SK-N-SH treated with all-trans-retinoic acid at 6 μM for 48 hours (cell line): ENCODE data around the gene LYL1.

Experiments
- ARNTL ChIP-seq: fragments of 450-650 bp; formaldehyde crosslinking; IDR thresholded peaks from 2 replicates; pipeline ENCODE4 v1.5.0; 2020; ENCODE audit warnings: low read depth, mild to moderate bottlenecking, moderate library complexity, borderline replicate concordance
- PATZ1 ChIP-seq: fragments of 250-450 bp; sonication (Bioruptor Pico); IDR thresholded peaks from 2 replicates; pipeline ENCODE4 v1.8.0; 2020; ENCODE audit warnings: mild to moderate bottlenecking, moderate library complexity, borderline replicate concordance
- SNAI2 ChIP-seq: fragments of 250-450 bp; sonication (Bioruptor Pico); IDR thresholded peaks from 2 replicates; pipeline ENCODE4 v1.5.0; 2020; ENCODE audit warnings: mild to moderate bottlenecking, moderate library complexity
- ZC3H10 ChIP-seq: fragments of 250-450 bp; sonication (Bioruptor Pico); IDR thresholded peaks from 2 replicates; pipeline ENCODE4 v1.5.1; 2021; ENCODE audit warnings: mild to moderate bottlenecking, moderate library complexity
- ZFP3 ChIP-seq: fragments of 250-450 bp; sonication (Bioruptor Pico); IDR thresholded peaks from 2 replicates; pipeline ENCODE4 v1.5.0; 2020; ENCODE audit warnings: mild to moderate bottlenecking, moderate library complexity
- ZNF8 ChIP-seq: fragments of 450-650 bp; formaldehyde crosslinking; IDR thresholded peaks from 2 replicates; pipeline ENCODE4 v1.5.0; 2020; ENCODE audit warnings: mild to moderate bottlenecking, moderate library complexity

- TF ChIP-seq ARNTL (CRISPR knock-in tag) (no peak), ZFP3 (no peak), ZC3H10 (CRISPR knock-in tag) (no peak), PATZ1 (CRISPR knock-in tag) (no peak), SNAI2 (CRISPR knock-in tag) (no peak), ZNF8 (CRISPR knock-in tag) (no peak)
These were observed 30.0 kb upstream of the LYL1 start for GRCh38 chr19:13132471-13133180.
